Measurements from ENCODE around the gene DNAH12.
A peak's percentile ranks its signal among the peaks of the same experiment; 100 is the strongest.
"Not testable (repeated sequence)": the region's sequence is repeated elsewhere in the genome, so short reads cannot be mapped to it uniquely, and the experiment has no call there.

The DNAH12 gene

GRCh38 chr3:57530071-57530608 is 14.0 kb downstream of the DNAH12 start:
- no peak for DNase-seq

DNA sequence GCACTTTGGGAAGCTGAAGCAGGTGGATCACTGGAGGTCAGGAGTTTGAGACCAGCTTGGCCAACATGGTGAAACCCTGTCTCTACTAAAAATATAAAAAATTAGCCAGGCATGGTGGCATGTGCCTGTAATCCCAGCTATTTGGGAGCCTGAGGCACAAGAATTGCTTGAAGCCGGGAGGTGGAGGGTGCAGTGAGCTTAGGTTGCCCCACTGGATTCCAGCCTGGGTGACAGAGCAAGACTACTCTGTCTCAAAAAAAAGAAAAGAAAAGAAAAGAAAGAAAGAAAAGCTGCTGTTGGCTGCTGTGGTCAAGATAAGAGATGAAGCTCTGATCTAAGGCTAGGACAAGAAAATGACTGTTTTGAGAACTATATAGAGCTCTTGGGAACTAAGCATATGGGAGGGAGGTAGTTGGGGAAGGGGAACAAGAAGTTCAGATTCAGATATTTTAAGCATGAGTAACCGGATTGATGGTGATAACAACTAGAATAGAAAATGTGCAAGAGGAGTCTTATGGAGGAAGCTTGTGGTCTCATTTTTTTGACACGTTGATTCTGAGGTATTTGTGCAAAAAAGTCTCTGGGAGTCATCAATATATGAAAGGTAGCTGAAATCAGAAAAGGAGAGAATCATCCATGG is 25.7 kb downstream of the DNAH12 start:
- no peak for DNase-seq

DNA sequence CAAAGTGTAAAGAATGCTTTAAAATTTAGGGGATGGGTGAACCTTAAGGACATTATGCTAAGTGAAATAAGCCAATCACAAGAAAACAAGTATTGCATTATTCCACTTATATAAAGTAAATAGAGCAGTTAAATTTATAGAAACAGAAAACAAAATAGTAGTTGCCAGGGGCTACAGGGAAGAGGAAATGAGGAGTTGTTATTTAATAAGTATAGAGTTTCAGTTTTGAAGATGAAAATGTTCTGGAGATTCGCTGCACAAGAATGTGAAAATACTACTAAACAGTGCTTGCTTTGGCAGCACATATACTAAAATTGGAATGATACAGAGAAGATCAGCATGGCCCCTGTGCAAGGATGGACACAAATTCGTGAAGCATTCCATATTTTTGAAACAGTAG is 32.0 kb downstream of the DNAH12 start:
- DNase-seq: no peak

DNA sequence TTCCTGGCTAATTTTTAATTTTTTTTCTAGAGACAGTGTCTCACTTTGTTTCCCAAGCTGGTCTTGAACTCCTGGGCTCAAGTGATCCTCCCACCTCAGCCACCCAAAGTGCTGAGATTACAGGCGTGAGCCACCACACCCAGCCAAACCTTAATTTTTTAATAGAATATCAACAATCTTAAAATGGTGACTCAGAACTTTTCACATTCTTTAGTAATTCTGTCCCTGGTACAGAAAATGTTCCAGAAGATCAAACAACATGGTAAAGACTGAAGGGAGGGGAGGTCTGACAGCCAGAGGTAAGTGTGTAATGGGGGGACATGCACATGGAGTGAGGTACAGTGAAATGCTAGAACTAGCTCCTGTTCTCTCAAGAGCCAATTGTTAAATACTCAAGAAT is 38.2 kb downstream of the DNAH12 start:
- DNase-seq: no peak

DNA sequence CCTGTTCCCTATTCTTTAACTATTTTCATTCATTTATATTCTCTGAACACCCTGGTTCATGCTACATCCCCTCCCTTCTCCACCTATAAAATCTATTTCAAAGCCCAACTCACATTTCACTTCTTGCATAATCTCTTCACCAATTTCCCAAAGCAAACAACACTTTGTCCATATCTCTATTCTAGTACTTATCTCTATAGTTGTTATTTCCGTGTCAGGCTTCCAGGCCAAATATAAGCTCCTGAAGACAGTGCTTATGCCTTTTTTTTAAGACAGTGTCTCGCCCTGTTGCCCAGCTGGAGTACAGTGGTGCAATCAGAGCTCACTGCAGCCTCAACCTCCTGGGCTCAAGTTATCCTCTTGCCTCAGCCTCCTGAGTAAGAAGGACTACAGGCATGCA is 43.6 kb downstream of the DNAH12 start:
- DNase-seq: no peak

DNA sequence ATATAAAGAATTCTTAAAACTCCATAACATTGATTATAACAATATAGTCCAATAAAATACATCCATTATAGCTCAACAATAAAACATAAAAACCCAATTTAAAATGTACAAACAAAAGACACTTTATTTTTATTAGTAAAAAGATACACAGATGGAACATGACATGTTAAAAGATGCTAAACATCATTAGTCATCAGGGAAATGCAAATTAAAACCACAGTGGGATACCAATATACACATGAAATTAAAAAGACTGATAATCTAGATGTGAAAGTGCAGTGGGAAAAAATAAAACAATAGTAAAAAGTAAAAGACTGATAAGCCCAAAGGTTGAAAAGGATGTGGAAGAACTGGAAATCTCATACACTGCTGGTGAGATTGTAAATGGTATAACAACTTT is 46.2 kb downstream of the DNAH12 start:
- DNase-seq: no peak

DNA sequence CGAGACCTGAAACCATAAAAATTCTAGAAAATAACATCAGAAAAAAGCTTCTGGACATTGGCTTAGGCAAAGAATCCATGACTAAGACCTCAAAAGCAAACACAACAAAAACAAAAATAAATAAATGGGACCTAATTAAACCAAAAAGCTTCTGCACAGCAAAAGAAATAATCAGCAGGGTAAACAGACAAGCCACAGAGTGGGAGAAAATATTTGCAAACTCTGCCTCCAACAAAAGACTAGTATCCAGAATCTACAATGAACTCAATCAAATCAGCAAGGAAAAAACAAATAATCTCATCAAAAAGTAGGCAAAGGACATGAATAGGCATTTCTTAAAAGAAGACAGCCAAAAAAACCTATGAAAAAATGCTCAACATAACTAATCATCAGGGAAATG is 59.6 kb downstream of the DNAH12 start:
- DNase-seq: no peak

DNA sequence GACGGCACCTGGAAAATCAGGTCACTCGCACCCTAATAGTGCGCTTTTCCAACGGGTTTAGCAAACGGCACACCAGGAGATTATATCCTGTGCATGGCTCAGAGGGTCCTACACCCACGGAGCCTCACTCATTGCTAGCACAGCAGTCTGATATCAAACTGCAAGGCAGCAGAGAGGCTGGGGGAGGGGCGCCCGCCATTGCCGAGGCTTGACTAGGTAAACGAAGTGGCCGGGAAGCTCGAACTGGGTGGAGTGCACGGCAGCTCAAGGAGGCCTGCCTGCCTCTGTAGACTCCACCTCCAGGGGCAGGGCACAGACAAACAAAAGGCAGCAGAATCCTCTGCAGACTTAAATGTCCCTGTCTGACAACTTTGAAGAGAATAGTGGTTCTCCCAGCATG is 67.0 kb downstream of the DNAH12 start:
- not testable (repeated sequence) for DNase-seq

- no peak for DNase-seq
Measured at GRCh38 chr3:57464801-57465200, 79.3 kb downstream of the DNAH12 start.

DNA sequence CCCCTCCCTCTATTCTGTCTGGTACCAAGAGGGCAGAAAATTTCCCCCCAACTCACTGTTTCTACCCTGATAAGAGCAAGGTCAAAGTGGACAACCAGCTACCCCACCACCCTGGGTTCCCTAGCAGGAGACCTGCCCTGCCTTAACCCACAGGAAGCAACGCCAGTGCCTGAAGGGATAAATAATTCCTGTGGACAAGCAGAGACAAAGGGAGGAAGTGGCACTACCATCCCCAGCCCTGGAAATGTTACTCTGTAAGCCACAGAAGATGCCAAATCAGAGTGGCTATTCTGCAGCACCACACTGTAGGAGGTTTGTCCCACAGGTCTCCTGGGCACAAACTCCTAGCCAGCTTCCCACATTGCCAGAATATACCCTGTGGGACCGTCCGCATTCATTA is 80.1 kb downstream of the DNAH12 start:
- no peak for DNase-seq

GRCh38 chr3:57451150-57451846 is 92.8 kb downstream of the DNAH12 start:
- DNase-seq: no peak

GRCh38 chr3:57449276-57449847 is 94.8 kb downstream of the DNAH12 start:
- DNase-seq: not testable (repeated sequence)

- DNase-seq: not testable (repeated sequence)
Measured at GRCh38 chr3:57448489-57448888, 95.7 kb downstream of the DNAH12 start.

DNA sequence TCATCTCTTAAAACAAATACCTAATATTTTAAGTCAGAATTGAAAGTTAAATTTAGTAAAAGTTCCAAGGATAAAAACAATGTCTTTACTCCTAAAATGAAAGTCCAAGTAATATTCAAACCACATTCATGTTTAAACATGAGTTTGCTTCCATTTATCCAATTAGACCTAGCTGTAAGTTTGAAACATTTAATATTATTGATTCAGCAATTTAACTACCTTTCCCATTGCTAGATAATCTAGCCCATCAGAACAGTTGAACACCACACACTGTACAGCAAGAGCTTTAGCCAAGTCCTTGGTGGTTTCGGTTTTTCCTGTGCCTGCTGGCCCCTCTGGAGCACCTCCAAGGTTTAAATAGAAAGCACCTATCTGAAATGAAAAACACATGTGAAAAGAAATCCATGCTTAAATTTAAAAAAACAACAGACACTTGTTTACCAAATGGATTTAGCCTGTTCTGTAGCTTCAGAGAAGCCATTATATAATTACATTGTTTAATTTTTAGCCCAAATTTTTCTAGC is 97.8 kb downstream of the DNAH12 start:
- DNase-seq: no peak

DNA sequence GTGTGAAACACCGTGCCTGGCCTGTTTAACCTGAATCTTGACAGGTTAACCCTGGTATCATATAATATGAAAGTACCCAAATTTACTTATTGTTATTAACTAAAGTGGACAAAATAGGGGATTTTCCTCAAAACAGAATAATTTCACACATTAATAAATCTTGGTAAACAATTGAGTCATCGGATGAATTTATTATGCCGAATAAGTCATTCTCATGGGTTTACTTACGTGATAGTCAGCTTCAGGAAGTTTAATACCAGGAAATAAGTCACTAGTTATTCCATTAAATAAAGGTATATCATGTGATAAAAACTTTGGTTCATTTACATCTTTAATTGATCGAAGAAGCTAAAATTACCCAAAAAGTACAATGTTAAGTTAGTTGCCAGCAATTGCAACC is 99.7 kb downstream of the DNAH12 start:
- no peak for DNase-seq

GRCh38 chr3:57440144-57440543 is 104.0 kb downstream of the DNAH12 start:
- DNase-seq: not testable (repeated sequence)

DNA sequence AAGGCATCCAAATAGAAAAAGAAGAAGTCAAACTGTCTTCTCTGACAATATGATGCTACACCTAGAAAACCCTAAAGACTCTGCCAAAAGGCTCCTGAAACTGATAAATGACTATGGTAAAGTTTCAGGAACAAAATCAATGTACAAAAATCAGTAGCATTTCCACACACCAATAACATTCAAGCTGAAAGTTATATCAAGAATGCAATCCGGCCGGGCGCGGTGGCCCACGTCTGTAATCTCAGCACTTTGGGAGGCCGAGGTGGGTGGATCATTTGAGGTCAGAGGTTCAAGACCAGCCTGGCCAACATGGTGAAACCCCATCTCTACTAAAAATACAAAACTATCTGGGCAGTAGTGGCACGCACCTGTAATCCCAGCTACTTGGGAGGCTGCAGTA is 105.7 kb downstream of the DNAH12 start:
- not testable (repeated sequence) for DNase-seq

GRCh38 chr3:57436195-57436761 is 107.9 kb downstream of the DNAH12 start:
- no peak for DNase-seq

GRCh38 chr3:57434041-57434440 is 110.1 kb downstream of the DNAH12 start:
- peak; percentile 21 for DNase-seq

- DNase-seq: no peak
Measured at GRCh38 chr3:57423335-57423734, 120.8 kb downstream of the DNAH12 start.

- no peak for DNase-seq
Measured at GRCh38 chr3:57421336-57421735, 122.8 kb downstream of the DNAH12 start.

DNA sequence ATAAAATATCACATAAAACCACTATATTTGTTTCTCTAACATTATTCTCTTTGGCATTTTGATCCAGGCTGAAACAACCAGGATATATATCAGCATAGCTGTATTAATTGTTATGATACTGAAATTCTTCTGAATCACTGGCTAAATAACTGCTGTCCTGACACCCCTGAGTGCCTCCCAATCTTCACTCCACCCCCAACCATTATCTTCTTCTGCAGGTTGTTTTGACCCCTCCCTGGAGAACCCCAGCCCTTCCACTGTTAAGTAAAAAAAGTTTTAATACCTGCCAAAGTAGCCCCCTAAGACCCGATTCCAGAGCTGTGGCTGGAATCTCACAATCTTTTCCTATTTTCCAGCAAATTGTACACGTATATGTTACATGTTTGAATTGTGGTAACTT is 124.1 kb downstream of the DNAH12 start:
- no peak for DNase-seq

GRCh38 chr3:57411715-57412114 is 132.4 kb downstream of the DNAH12 start:
- no peak for DNase-seq

DNA sequence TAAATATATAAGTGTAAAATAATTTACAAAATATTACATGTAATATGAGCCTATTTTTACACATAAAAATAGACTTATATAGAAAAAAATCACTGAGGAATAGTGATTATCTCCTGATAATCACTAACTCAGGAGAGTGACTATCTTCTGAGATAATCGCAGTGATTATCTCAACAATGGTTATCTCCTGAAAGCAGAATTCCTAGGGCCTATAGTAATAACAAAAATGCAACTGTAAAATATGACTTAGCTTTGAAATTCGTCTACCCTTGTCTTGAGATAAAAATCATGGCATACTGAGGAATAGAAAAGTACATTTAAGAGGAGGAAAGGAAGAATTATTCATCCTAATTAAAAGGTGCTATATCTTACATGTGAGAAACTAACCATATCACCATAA is 134.7 kb downstream of the DNAH12 start:
- no peak for DNase-seq

Measured in NCI-H1105 treated with DMSO at 0.1 percent for 48 hours (cell line).